ENCODE measurements around the gene SCN4A.

DNA sequence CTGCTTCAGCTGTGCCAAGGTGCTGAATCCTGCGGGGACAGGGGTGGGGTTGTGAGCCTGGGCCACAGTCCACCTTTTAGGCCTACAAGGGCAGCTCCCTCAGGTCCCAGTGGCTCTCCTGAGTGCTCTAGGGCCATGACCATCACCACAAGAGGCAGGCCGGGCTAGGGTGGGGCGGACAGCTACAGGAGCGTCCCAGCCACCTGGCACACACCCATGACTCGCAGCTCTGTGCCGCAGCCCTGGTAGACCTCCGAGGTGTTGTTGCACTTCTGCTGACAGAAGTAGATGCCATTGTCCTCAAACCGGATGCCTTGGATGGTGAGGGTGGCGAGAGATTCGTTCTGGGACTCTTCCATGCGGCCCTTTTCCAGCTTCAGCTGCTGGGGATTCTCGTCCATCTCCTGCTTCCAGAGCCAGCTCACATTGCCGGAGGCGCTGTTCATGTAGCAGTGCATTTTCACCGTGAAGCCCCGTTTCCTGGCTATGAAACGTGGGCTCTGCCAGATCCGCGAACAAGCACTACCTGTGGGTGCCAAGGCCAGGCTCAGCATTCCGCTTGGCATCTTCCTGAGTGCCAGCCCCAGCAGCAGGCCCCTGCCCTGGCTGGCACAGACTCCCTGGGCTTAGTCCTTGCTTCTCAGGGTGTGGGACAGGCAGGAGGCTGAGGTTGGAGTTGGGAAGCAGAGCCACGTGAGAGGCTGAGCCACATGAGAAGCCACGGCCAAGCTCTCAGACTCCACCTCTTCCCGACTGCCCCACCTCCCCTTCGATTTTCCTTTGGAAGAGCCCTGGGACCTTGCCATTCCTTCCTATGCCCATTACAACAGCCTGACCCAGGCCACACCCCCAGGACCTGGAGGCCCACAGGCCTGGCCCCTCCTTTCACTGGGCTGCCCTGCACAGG is 42.6 kb downstream of the SCN4A start:
- TF ChIP-seq, protein P1, sequence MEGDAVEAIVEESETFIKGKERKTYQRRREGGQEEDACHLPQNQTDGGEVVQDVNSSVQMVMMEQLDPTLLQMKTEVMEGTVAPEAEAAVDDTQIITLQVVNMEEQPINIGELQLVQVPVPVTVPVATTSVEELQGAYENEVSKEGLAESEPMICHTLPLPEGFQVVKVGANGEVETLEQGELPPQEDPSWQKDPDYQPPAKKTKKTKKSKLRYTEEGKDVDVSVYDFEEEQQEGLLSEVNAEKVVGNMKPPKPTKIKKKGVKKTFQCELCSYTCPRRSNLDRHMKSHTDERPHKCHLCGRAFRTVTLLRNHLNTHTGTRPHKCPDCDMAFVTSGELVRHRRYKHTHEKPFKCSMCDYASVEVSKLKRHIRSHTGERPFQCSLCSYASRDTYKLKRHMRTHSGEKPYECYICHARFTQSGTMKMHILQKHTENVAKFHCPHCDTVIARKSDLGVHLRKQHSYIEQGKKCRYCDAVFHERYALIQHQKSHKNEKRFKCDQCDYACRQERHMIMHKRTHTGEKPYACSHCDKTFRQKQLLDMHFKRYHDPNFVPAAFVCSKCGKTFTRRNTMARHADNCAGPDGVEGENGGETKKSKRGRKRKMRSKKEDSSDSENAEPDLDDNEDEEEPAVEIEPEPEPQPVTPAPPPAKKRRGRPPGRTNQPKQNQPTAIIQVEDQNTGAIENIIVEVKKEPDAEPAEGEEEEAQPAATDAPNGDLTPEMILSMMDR (IDR thresholded peaks at IDR 0.05; ENCODE audit: poor library complexity, severe bottlenecking), result no peak
- TF ChIP-seq EZH2 (IDR thresholded peaks at IDR 0.05; ENCODE audit: borderline replicate concordance, insufficient read depth, low read length, poor library complexity, severe bottlenecking), result no peak
- TF ChIP-seq, protein P2, sequence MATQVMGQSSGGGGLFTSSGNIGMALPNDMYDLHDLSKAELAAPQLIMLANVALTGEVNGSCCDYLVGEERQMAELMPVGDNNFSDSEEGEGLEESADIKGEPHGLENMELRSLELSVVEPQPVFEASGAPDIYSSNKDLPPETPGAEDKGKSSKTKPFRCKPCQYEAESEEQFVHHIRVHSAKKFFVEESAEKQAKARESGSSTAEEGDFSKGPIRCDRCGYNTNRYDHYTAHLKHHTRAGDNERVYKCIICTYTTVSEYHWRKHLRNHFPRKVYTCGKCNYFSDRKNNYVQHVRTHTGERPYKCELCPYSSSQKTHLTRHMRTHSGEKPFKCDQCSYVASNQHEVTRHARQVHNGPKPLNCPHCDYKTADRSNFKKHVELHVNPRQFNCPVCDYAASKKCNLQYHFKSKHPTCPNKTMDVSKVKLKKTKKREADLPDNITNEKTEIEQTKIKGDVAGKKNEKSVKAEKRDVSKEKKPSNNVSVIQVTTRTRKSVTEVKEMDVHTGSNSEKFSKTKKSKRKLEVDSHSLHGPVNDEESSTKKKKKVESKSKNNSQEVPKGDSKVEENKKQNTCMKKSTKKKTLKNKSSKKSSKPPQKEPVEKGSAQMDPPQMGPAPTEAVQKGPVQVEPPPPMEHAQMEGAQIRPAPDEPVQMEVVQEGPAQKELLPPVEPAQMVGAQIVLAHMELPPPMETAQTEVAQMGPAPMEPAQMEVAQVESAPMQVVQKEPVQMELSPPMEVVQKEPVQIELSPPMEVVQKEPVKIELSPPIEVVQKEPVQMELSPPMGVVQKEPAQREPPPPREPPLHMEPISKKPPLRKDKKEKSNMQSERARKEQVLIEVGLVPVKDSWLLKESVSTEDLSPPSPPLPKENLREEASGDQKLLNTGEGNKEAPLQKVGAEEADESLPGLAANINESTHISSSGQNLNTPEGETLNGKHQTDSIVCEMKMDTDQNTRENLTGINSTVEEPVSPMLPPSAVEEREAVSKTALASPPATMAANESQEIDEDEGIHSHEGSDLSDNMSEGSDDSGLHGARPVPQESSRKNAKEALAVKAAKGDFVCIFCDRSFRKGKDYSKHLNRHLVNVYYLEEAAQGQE (IDR thresholded peaks at IDR 0.05; ENCODE audit: borderline replicate concordance), result no peak

All from neural cell (in vitro differentiated cells).